HG02588 (cell line): Measurements from ENCODE around the gene MORF4L2.

ENCODE experiments used
- ATAC-seq: cut with Tn5 transposase; IDR thresholded peaks from one replicate; pipeline ENCODE4 v1.9.1; 2021; ENCODE audit warnings: mild to moderate bottlenecking, moderate library complexity; ENCODE audit not compliant: unreplicated experiment

The MORF4L2 gene, protein sequence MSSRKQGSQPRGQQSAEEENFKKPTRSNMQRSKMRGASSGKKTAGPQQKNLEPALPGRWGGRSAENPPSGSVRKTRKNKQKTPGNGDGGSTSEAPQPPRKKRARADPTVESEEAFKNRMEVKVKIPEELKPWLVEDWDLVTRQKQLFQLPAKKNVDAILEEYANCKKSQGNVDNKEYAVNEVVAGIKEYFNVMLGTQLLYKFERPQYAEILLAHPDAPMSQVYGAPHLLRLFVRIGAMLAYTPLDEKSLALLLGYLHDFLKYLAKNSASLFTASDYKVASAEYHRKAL

DNA sequence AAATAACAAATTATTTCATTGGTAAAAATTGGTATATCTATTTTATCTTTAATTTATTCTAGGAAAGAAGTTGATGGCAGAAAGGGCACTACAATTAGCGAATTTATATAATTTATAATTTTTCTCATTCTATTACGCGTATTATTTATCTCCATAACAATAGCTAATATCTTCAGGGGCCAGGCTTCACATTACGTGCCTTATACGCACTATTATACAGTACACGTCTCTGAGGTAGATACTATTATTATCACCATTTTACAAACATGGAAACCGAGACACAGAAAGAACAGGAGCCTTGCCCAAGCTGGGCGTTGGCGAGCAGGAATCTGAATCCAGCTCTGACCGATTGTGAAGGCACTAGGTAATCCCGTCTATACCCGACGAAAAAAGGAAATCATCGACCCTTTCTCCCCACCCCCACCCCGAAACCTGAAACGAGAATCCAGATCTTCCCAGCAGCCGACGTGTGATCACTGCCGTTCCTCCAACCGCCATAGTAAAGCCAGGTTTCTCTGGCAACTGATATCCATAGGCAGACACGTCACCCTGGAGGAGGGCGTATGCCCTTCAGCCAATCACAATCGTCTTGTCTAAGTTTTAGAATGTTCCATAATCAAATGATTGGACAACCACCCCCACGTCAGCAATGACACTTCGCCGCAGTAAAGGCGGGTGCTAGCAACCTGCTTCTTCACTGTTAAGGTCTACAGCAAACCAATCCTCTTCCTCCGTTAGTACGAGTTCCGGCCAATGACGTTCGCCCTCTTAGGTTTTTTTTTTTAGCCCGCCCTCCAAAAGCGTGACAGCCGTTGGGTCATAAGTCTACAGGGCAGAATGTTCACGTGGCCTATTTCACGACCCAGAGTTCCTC lies at the start of gene MORF4L2:
MORF4L2 (minus strand) TSS at position 501 of the 874 bp plus-strand sequence. CDS start 9,672 bp downstream, outside the sequence.
- ATAC-seq = peak; percentile 90

DNA sequence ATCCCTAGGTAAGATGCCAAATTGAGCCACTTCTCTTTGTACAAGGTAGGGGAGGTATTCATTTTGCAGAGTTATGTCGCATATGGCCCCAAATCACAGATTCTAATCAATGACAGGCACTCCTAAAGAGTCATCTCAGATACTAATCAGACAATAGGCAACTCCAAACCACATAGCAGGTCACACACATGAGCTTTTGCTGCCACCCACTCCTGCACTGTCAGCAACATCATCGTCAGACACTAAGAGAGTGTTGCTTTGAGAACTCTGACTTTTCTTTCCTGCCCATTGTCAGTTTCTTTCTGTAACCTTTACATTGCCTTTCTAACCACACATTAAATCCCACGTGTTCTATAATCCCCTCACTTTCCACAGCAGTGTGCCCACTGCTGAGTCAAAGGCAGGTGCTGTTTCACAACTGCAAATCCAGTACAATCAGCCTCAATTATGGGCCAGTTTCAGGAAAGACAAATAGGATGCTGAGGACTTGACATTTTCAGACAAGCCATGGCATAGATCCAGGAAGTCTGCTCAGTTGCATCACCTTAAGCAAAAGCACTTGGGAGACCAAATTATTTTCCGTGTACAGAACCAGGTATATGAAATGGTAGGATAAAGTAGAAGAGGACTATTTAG lies 47.7 kb upstream of the MORF4L2 start:
- no peak for ATAC-seq

DNA sequence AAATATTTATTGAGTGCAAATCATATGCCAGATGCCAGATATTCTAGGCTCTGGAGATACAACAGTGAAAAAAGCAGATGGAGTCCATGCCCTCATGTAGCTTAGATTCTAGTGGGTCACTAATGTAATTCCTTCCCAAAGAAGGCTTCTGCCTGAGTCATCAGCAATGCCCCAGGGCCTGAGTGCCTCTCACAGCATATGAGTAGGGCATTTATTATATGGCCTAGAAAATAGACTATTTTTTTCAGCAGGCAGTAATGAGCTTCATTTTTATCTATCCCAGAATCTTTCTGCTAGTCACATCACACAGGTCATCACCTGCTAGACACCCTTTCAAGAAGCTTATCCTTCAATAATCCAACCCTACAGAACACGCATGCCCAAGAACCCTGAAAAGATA lies 46.5 kb upstream of the MORF4L2 start:
- no peak for ATAC-seq

DNA sequence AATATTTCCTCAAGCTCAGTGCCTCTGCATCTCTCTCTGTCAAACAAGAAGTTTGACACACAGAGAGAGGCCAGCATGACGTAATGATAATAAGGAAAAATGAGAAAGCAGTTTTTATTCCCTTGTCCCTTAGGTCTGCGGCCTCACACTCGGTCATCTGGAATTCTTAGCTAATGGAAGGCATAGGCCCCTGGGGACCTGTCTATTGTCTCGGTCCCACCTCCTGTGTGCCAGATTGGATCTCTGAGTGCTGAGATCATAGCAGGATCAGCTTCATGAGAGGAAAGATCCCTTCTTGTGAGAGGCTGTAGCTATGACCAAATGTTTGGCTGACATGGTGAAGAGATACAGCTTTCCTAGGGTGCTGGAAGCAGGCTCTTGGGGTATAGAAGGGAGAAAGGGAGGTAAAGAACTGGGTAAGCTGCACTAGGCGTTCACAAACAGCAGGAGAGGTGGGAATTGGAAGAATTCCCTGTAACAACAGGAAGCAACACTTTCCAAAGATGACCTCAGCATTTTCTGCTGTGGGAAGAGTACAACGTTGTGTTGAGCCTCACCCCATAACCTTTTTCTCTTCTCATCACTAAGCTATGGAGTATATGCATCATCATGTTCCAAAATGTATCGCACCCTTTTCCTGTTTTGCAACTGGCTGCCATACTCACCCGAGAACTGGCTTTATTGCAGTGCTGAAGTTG lies 44.4 kb upstream of the MORF4L2 start:
- ATAC-seq = no peak

DNA sequence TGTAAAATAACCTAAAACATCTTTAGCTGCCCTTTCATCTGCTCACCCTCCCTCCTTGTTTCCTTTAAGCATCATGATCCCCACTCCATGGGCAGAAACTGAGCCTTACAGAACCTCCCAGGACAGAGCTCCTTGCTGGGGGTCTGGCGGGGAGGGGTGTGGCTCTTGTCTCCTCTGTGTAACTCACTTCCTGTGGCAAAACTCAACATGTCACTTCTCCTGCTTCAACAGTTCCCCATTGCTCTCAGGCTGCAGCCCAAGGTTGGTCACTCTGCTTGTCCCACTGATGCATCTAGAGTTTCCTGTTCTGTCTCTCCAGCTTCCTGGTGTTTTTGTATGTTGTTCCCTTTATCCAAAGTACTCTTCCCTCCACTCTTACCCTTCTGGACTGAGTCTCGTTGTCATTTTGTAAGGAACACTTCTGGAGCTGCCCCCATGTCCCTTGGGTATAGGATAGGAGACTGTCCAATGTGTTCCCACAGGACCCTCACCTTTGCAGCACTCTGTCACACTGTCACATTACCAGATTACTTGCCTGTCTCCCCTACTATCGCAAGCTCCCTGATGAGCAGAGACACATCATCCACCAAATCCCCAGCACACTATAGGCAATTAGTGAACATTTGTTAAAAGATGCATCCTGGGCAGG lies 43.8 kb upstream of the MORF4L2 start:
- ATAC-seq = no peak

DNA sequence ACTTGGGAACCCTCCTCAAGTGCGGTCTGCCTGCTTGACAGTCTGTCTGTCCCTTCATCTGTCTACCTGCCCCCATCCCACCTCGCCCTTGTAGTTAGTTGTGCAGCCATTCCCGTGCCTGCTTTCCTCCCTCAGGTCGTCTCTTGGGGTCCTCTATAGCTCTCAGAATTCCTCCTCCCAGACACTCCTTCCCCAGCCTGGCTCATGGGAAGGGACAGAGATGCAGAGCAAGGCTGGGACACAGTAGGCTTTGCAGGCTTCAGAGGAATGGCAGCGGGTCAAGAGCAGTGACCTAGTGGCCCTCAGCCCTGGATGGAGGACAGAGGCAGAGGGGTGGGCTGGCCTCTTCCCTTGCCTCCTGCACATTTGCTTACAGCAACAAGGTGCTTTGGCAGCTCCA lies 42.5 kb upstream of the MORF4L2 start:
- ATAC-seq = no peak

DNA sequence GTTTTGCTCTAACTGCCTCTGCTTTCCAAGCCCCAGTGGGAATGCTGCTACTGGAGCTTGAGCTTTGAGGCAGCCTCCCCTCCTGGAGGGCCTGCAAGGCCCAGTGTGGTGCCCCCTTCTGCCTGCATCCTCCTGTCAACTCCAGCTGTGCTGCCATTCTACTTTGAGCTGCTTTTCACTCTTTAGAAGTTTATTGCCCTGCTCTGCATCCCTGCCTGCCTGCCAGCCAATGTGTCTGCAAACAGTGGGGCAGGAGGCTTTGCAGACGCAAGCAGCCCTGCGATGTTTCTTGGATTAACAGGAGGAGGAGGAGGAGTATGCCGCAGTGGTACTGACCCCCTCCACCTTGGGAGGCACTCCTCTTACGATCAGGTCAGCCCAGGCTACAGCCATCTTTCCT lies 40.6 kb upstream of the MORF4L2 start:
- no peak for ATAC-seq

DNA sequence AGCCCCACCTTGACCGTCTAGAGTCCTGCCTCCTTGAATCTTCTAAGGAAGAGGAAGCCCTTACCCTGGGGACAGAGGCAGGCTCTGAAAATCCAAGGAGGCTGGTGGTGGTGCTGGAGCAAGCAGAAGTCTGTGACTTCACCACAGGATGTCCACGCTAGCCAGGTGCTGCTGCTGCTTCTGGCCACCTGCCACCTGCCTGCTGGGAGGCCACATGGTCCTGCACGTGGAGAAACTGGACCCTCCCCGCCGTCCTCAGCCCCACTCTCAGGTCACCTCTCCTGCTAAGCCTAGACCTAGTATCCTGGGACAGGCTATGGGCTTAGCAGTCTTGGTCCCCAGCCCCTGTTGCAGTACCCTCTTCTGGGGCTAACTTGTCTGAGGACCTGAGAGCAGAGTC lies 40.0 kb upstream of the MORF4L2 start:
- no peak for ATAC-seq

DNA sequence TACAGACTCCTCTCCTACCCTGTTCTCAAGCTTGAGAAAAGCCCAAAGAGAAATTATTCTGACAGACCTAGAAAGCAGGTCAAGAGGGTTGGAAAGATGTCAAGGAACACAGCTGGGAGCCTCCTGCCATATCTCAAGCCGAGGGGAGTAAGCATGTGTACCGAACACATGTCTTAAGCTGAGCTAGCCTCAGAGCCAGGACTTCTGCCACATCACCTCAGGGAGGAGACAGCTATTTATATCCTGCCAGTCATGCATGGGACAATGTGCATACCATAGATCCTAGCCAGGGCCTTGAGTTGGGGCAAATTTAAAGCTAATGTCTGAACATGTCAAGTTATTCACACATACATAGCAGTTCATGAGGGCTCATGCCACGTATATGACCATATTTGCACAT lies 36.0 kb upstream of the MORF4L2 start:
- ATAC-seq = no peak

DNA sequence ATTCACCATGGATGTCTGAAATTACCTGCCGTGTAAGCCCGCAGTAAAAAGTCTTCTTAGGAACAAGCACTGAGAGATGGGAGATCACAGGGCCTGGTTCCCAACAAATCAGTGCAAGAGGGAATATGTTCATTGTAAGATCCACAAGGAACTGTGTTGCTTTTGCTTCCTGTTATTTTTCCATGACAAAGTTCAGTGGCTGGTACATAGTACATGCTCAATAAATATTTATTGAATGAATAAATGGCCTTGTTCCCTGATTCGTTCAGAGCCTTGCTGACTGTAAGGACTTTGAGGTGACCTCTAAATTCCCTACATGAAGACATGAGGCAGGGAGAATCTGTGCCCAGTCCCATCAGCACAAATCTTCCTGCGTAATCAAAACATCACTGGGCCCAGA lies 31.6 kb upstream of the MORF4L2 start:
- ATAC-seq = no peak

DNA sequence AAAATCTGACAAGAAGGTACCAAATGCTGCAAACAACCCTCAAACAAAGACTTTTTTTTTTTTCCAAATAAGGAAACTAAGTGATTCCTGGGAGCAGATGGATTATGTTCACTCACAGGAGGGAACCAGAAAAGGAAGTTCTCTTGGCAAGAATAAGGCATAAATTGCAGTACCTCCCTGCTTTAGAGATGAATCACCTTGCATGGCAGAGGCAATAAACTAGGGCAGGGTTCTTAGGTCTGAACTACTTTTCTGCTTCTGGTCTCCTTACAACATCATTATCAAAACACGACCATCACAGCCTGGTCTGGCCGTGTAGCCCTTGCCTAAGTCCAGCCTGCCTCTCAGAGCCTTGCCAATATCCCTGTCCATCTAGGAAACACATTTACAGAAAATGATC lies 30.5 kb upstream of the MORF4L2 start:
- no peak for ATAC-seq

DNA sequence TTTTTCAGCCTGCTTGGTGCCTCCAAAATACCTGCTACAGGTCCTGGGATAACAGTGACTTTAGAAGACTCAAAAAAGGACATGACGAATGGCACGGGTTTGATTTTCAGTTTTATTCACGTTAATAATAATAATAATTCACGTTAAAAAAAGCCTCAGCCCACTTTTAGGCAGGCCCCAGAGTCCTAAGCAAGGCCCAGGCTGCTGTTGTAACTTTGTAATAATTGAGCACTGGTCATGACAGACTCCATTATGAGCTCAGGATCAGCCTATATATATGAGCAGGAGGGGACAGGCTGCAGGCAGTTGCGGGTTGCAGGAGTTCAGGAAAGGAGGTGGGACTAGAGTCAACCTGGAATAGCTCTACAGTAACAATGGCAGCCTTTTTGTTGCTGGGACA lies 24.1 kb upstream of the MORF4L2 start, which contains the start of gene TMEM31:
TMEM31 (plus strand) TSS at position 301 of the 400 bp plus-strand sequence. CDS start 1,350 bp downstream, outside the sequence.
- no peak for ATAC-seq

DNA sequence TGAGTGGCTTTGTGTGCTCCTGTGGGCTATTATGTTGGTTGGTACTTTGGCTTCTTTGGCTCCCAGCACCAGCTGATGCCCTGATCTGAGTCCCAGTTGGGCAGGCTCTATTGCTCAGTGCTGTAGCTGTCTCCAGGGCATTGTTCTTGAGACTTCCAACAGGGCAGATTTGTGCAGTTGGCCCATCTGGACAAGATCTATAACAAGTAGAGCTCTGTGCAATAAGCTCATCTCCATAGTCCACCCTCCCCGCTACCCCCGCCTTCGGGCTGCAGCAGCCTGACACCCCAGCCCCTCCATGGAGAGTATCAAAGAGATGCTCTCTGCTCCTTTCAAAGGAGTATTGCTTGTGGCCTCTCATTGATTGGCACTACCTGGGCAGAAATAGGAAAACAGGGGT lies 18.4 kb upstream of the MORF4L2 start:
- no peak for ATAC-seq

DNA sequence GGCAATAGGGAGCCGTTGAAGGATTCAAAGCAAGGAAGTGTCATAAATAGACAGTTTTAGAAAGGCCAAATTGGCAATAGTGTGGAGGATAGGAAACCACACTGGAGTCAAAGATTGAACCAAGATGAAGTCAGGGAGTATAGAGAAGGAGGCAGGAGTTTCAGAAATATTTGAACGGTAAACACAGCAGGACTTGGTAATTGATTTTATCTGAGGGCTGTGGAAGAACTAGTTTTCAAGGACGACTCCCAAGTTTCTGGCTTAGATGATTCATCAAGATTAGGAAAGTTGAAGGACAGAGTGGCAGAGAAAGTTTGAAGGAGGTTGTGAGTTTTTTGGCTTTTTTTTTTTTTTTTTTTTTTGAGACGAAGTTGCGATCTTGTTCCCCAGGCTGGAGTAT lies 12.7 kb upstream of the MORF4L2 start:
- no peak for ATAC-seq

DNA sequence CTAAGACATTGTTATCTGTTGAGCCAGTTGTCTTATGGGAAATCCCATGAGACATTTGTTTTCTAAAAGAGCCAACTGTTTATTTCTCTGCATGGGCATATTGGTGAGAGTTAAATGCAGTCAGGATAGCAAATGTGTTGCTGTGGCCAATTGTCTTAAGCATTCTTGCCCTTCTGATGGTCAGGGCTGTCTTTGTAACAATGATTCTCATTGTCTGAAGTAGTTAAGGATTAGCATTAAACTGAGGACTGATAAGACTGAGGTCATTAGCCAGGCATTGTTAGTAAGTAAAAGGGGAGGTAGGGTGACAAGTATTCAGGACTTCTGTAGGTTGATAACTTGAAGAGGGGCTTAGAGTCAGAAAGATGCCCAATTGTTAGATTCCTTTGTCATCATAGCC lies 11.2 kb upstream of the MORF4L2 start:
- ATAC-seq = no peak

DNA sequence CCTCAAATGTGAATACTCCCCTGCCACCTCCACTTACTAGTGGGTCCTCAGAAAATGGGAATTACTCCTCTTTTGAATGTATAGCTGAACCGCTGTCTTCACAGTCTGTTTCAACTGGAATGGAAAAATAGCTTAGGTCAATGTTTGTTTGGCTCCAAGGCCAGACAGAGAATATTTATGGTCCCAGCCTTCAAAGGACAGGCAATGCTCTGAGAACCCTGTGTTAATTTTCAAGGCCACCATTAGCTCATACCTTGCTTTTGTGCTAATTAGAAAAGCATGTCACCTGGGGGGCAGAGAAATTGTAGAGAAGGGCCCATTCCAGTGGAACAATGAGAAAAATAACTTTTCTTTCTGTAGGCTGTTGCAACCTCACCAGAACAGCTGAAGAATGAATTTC lies 4.6 kb upstream of the MORF4L2 start:
- ATAC-seq = no peak

DNA sequence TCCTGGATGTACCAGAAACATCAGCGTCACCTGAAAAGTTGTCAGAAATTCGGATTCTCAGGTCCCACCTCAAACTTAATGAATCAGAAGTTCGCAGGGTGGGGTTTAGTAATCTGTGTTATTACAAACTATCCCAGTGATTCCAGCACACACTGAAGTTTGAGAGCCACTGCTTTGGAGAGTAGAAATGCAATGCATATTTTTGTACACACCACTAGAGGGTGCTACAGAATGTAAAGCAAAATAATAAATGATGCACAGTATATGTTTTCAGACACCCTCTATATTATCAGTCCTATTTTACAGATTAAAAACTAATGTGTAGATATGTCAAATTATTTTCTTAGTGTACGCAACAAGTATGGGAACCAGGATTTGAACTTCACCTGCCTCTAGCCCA lies 2.4 kb upstream of the MORF4L2 start:
- no peak for ATAC-seq

DNA sequence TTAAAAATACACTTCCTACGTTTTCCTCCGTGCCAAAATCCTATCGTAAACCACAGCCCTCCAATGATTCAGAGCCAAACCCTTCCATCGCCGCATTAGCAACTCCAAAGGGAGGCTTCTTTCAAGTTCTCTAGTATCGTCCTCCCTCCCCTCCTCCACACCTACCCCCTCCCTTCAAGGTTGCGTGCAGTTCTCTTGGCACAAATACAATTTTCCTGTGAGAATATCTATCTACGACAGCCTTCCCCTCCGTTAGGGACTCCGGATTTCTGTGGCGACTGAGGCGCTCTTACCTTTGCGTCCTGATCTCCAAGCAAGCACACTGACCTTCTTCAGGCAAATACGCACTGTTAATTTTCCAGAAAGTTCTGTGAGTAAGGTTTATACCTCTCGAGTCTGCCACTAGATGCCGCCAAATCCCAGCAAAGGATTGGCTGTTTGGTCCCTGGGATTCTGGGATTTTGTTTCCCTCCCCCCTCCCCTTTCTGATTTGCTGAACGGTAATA lies 1.2 kb upstream of the MORF4L2 start:
- no peak for ATAC-seq

DNA sequence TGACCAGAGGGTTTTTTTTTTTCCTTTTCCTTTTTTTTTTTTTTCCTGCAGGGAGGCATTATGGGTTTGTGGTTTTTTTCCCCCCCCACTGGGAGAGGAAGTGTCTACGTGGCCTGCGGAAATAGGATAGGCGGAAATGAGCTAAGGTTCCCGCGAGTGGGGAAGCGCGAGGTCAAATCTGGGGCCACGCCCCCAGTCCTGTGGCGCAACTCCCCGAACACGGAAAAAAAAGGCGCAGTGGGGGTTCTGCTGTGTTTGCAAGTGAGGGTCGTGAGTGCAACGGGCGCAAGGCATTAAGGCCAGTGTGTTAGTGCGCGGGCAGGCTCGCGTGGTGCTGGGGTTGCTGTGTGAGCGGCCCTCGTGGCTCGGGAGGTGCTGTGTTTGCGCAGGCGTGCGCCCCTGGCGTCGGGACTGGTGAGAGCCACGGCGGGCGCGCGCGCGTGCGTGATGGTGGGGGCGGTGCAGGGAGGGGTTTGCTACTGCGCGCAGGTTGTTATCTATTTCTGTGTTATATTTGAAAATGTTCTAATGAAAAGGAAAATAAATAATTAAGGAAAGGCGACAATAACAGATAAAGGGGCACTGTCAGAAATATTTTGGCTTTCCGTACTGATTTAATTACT lies 685 bp upstream of the MORF4L2 start:
- peak; percentile 59 for ATAC-seq

DNA sequence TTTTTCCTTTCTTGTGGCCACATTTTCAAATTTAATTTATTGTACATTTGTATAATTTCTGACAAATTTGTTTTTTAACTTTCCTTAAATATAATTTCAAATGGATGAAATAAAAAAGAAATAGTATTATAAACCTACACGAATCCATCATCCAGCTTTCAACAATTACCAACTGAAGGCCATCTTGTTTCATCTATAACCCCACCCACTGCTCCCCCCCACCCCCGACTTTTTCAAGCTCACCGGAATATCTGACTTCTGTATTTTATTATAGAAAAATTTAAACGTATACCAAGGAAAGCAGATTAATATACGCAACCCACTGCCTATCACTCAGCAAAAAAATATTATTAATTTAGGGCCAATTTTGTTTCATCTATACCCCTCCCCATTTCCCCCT lies 1.1 kb downstream of the MORF4L2 start:
- ATAC-seq = no peak
